Mesendoderm (in vitro differentiated cells): ENCODE results near the gene ACSF2.

Experiments
- DNase-seq: peaks from one replicate; pipeline ENCODE4 v3.0.0; 2013
- H2AK5ac ChIP-seq: 2 replicates; pipeline ENCODE4 v1.6.1; 2013; ENCODE audit warnings: low read length, inconsistent platforms
- H2BK120ac ChIP-seq: 2 replicates; pipeline ENCODE4 v1.6.1; 2013; ENCODE audit warnings: low read depth, mild to moderate bottlenecking, low read length, moderate library complexity, mixed read lengths
- H2BK15ac ChIP-seq: replicated peaks from 2 replicates; pipeline ENCODE4 v1.6.1; 2013; ENCODE audit warnings: low read depth, mild to moderate bottlenecking, moderate library complexity
- H2BK5ac ChIP-seq: 2 replicates; pipeline ENCODE4 v1.6.1; 2013; ENCODE audit warnings: low read length, inconsistent platforms
- H3K18ac ChIP-seq: 2 replicates; pipeline ENCODE4 v1.6.1; 2013; ENCODE audit warnings: mild to moderate bottlenecking, low read length, mixed read lengths
- H3K23ac ChIP-seq: one replicate; pipeline ENCODE4 v1.6.1; 2013; ENCODE audit warnings: low read length
- H3K27ac ChIP-seq: 2 replicates; pipeline ENCODE4 v1.5.1; 2013; ENCODE audit warnings: low read depth, mild to moderate bottlenecking, inconsistent platforms, low read length, moderate library complexity
- H3K27me3 ChIP-seq: 2 replicates; pipeline ENCODE4 v1.6.1; 2013; ENCODE audit warnings: low read length, control low read depth, mild to moderate bottlenecking, inconsistent platforms; ENCODE audit not compliant: insufficient read depth, poor library complexity
- H3K36me3 ChIP-seq: 2 replicates; pipeline ENCODE4 v1.6.1; 2013; ENCODE audit warnings: low read length, inconsistent platforms; ENCODE audit not compliant: control insufficient read depth, insufficient read depth
- H3K4ac ChIP-seq: one replicate; pipeline ENCODE4 v1.6.1; 2013; ENCODE audit warnings: low read depth, mild to moderate bottlenecking, low read length, moderate library complexity
- H3K4me1 ChIP-seq: 2 replicates; pipeline ENCODE4 v1.6.1; 2013; ENCODE audit warnings: low read depth, low read length, inconsistent platforms; ENCODE audit not compliant: control insufficient read depth
- H3K4me2 ChIP-seq: 2 replicates; pipeline ENCODE4 v1.6.1; 2013; ENCODE audit warnings: low read length
- H3K4me3 ChIP-seq: 2 replicates; pipeline ENCODE4 v1.5.1; 2013; ENCODE audit warnings: mild to moderate bottlenecking, low read length
- H3K56ac ChIP-seq: one replicate; pipeline ENCODE4 v1.6.1; 2013; ENCODE audit warnings: low read length
- H3K79me1 ChIP-seq: 2 replicates; pipeline ENCODE4 v1.6.1; 2013; ENCODE audit warnings: low read length, inconsistent platforms
- H3K79me2 ChIP-seq: 2 replicates; pipeline ENCODE4 v1.6.1; 2013; ENCODE audit warnings: mild to moderate bottlenecking, low read length; ENCODE audit not compliant: control insufficient read depth, insufficient read depth
- H3K9ac ChIP-seq: 2 replicates; pipeline ENCODE4 v1.6.1; 2013; ENCODE audit warnings: low read length, inconsistent platforms
- H4K5ac ChIP-seq: one replicate; pipeline ENCODE4 v1.6.1; 2013; ENCODE audit warnings: low read length
- H4K8ac ChIP-seq: one replicate; pipeline ENCODE4 v1.6.1; 2013; ENCODE audit warnings: low read depth, mild to moderate bottlenecking, control low read depth, low read length, moderate library complexity
- WGBS: extraction: QIAGEN DNeasy Blood & Tissue Kit; methylation state at CpG from one replicate; pipeline ENCODE4 v1.1.7; 2013; ENCODE audit warnings: low lambda C conversion rate, missing lambda C conversion rate; ENCODE audit not compliant: insufficient coverage; ENCODE audit errors: extremely low coverage; 5-methylcytosine and 5-hydroxymethylcytosine counted together

The ACSF2 gene

GRCh38 chr17:50393700-50394099 is 32.3 kb upstream of the ACSF2 start:
- peaks cover 31% of the 10 kb centered on the region for H3K36me3 ChIP-seq

GRCh38 chr17:50394711-50395110 is 31.3 kb upstream of the ACSF2 start:
- Histone ChIP-seq H3K4me3 (no peak overlapping the region), H2BK5ac (no peak overlapping the region), H2AK5ac (no peak overlapping the region), H4K5ac (no peak overlapping the region), H3K79me1 (peaks cover 27% of the 10 kb centered on the region), H3K23ac (no peak overlapping the region), H4K8ac (no peak overlapping the region), H3K79me2 (peaks cover 25% of the 10 kb centered on the region), H3K27ac (no peak overlapping the region), H3K56ac (no peak overlapping the region), H3K18ac (no peak overlapping the region), H3K9ac (no peak overlapping the region), H3K27me3 (no peaks in the 10 kb centered on the region), H3K4me2 (no peak overlapping the region), H3K4ac (no peak overlapping the region), H3K4me1 (peaks cover 5% of the 10 kb centered on the region), H2BK15ac (no peak overlapping the region), H3K36me3 (peaks cover 29% of the 10 kb centered on the region), H2BK120ac (no peak overlapping the region)
- no peak for DNase-seq
- WGBS: no CpG with 5 or more reads among the region's 3 CpGs

More at GRCh38 chr17:50393700-50394099, 32.3 kb upstream of the ACSF2 start:
- Histone ChIP-seq H3K9ac (no peak overlapping the region), H3K56ac (no peak overlapping the region), H3K4me3 (no peak overlapping the region), H3K4me2 (no peak overlapping the region), H4K5ac (no peak overlapping the region), H2BK15ac (no peak overlapping the region), H3K27me3 (no peaks in the 10 kb centered on the region), H3K79me2 (peaks cover 25% of the 10 kb centered on the region), H3K4me1 (peaks cover 5% of the 10 kb centered on the region), H2BK5ac (no peak overlapping the region), H2AK5ac (no peak overlapping the region), H3K4ac (no peak overlapping the region), H3K18ac (no peak overlapping the region), H3K23ac (no peak overlapping the region), H3K79me1 (peaks cover 27% of the 10 kb centered on the region), H4K8ac (no peak overlapping the region), H2BK120ac (no peak overlapping the region), H3K27ac (no peak overlapping the region)
- no CpG with 5 or more reads among the region's 5 CpGs for WGBS
- DNase-seq: no peak

DNA sequence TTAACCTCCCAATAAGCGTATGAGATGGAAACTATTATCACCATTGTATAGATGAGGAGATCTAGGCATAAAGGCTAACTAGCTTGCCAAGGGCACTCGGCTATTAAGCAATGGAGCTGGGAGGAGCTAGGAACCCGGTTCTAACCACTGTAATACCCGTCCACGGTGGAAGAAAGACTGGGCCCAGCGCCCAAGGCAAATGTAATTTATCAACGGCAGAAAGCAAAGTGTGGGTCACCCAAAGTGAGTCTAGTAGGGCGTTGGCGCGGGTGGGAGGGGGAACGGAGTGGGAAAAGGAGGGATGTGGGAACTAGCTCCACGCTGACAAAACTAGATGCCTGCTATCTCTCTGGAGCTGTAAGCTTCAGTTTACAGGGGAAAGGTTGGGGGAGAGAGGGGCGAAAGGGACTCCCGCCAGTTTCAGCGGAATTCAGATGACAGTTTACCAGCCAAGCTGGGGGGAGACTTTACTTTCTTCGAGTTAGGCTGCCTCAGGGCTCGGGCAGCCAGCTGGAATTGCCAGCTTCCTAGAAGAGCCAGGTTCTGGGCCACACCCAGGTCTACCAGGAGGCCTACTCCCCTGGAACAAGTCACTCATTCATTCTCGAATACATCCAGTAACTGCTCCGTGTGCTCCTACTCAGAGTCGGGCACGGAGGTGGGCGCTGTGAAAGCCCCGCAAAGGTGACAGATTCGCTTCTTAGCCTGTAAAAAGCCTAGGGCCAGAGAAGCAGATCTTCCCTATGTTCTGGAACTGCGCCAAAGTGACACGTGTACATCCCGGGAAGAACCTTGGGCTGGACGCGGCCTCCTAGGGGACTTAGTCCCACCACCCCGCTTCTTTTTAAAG is 29.5 kb upstream of the ACSF2 start:
- Histone ChIP-seq H3K4me2 (peak overlapping the region; percentile 82), H3K36me3 (peaks cover 23% of the 10 kb centered on the region), H3K4me3 (peak overlapping the region; percentile 87), H3K23ac (peak overlapping the region; percentile 72), H2BK5ac (no peak overlapping the region), H3K27me3 (no peaks in the 10 kb centered on the region), H4K8ac (no peak overlapping the region), H2BK15ac (no peak overlapping the region), H3K79me1 (peaks cover 27% of the 10 kb centered on the region), H2AK5ac (no peak overlapping the region), H2BK120ac (no peak overlapping the region), H3K4me1 (peaks cover 5% of the 10 kb centered on the region), H3K27ac (no peak overlapping the region), H3K4ac (peak overlapping the region; percentile 66), H3K9ac (peak overlapping the region; percentile 93), H3K56ac (peak overlapping the region; percentile 94), H4K5ac (no peak overlapping the region), H3K79me2 (peaks cover 25% of the 10 kb centered on the region), H3K18ac (no peak overlapping the region)
- peak; percentile 38 for DNase-seq
- WGBS: no CpG with 5 or more reads among the region's 30 CpGs

GRCh38 chr17:50397111-50397918 is 28.7 kb upstream of the ACSF2 start, which contains the start of gene LRRC59:
TSS of gene LRRC59 (minus strand) at chr17:50397523. CDS start at chr17:50397317, 206 bp downstream.
- Histone ChIP-seq H2AK5ac (no peak within 1 kb of the TSS), H3K27ac (no peak within 1 kb of the TSS), H3K56ac (peak within 1 kb of the TSS; percentile 94), H2BK120ac (no peak within 1 kb of the TSS), H3K23ac (peak within 1 kb of the TSS; percentile 72), H3K4me1 (peaks cover 5% of the 10 kb centered on the region), H3K4ac (peak within 1 kb of the TSS; percentile 66), H3K36me3 (peaks cover 19% of the 10 kb centered on the region), H3K9ac (peak within 1 kb of the TSS; percentile 93), H2BK5ac (no peak within 1 kb of the TSS), H3K27me3 (no peaks in the 10 kb centered on the region), H4K5ac (peak within 1 kb of the TSS; percentile 84), H3K4me3 (peak within 1 kb of the TSS; percentile 87), H3K18ac (peak within 1 kb of the TSS; percentile 43), H4K8ac (no peak within 1 kb of the TSS), H2BK15ac (no peak within 1 kb of the TSS), H3K79me1 (peaks cover 26% of the 10 kb centered on the region), H3K79me2 (peaks cover 25% of the 10 kb centered on the region), H3K4me2 (peak within 1 kb of the TSS; percentile 87)
- peak; percentile 82 for DNase-seq
- no CpG with 5 or more reads among the region's 70 CpGs for WGBS

- Histone ChIP-seq H2BK15ac (no peak overlapping the region), H3K18ac (peak overlapping the region; percentile 15), H3K56ac (peak overlapping the region; percentile 92), H4K5ac (peak overlapping the region; percentile 84), H2AK5ac (no peak overlapping the region), H3K9ac (peak overlapping the region; percentile 79), H3K27ac (no peak overlapping the region), H3K4me1 (peaks cover 5% of the 10 kb centered on the region), H3K79me1 (peaks cover 26% of the 10 kb centered on the region), H3K79me2 (peaks cover 25% of the 10 kb centered on the region), H2BK5ac (no peak overlapping the region), H3K4ac (no peak overlapping the region), H3K4me2 (peak overlapping the region; percentile 87), H3K4me3 (no peak overlapping the region), H2BK120ac (no peak overlapping the region), H3K23ac (no peak overlapping the region), H4K8ac (no peak overlapping the region), H3K36me3 (peaks cover 14% of the 10 kb centered on the region), H3K27me3 (no peaks in the 10 kb centered on the region)
- no CpG with 5 or more reads among the region's 9 CpGs for whole genome bisulfite sequencing
- peak; percentile 37 for DNase-seq
These were observed 28.1 kb upstream of the ACSF2 start for GRCh38 chr17:50397919-50398285.
